Epithelial cell of proximal tubule (primary cell): ENCODE results near the gene LMF2. TPM values are rescaled to one million over a fixed set of nuclear protein-coding genes. Genes with fewer than 3 reads are reported as not detected.
A peak's percentile ranks its signal among the peaks of the same experiment; 100 is the strongest.

Source experiments
- DNase-seq: peaks from one replicate; pipeline ENCODE4 v3.0.0-alpha.2; 2011; ENCODE audit warnings: low read depth
- H3K4me3 ChIP-seq: 2 replicates; pipeline ENCODE4 v1.5.1; 2011; ENCODE audit warnings: low read depth, mild to moderate bottlenecking, low read length
- total RNA-seq: library from RNA; depleted of rRNA; stranded (reverse); fragments of >200 nt; gene quantifications from 2 replicates; pipeline ENCODE4 v1.2.3, GENCODE V29; 2015
- TF ChIP-seq, protein P1 (sequence below): conservative IDR thresholded peaks from 2 replicates; pipeline ENCODE4 v1.5.1; 2012; ENCODE audit warnings: low read depth, mild to moderate bottlenecking, low read length

Gene LMF2
- total RNA-seq, 1 donor from 2014 or later: 69.2 TPM

DNA sequence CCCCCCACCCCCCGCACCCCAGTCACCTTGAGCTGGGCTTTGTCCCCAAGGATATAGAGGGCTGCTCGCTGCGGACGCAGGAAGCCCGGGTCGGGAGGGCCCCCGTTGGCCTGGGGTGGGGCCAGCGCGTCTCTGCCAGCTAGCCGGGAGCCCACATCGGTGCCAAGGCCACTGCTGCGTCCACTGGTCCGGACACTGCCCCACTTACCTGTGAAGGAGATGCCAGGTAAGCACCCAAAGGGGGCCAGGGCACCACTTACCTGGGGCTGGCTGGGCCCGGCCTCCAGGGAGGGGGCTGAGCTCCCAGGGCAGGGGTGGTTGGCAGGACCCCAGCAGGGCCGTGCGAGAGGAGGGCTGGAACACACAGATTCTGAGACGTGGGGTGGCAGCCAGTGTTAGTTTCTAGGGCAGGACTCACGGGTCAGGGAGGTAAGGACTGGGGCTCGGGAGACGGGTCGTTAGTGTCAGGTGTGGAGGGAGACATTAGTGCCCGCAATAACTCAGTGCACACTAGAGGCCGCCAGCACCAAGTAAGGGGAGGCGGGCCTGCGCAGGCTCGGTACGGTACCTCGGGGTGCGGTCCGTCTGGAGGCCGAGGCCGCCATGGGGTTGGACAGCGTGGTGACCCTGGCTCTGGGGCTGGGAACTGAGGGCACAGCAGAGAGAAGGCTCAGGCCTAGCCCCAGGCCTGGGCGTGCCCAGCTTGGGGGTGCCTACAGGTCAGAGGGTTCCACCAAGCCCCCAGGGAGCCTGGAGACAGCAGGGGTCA, 50.9 kb downstream of the LMF2 start:
- DNase-seq: no peak
- TF ChIP-seq, protein P1, sequence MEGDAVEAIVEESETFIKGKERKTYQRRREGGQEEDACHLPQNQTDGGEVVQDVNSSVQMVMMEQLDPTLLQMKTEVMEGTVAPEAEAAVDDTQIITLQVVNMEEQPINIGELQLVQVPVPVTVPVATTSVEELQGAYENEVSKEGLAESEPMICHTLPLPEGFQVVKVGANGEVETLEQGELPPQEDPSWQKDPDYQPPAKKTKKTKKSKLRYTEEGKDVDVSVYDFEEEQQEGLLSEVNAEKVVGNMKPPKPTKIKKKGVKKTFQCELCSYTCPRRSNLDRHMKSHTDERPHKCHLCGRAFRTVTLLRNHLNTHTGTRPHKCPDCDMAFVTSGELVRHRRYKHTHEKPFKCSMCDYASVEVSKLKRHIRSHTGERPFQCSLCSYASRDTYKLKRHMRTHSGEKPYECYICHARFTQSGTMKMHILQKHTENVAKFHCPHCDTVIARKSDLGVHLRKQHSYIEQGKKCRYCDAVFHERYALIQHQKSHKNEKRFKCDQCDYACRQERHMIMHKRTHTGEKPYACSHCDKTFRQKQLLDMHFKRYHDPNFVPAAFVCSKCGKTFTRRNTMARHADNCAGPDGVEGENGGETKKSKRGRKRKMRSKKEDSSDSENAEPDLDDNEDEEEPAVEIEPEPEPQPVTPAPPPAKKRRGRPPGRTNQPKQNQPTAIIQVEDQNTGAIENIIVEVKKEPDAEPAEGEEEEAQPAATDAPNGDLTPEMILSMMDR: peak; percentile 32
- H3K4me3 ChIP-seq: no peak overlapping the region

DNA sequence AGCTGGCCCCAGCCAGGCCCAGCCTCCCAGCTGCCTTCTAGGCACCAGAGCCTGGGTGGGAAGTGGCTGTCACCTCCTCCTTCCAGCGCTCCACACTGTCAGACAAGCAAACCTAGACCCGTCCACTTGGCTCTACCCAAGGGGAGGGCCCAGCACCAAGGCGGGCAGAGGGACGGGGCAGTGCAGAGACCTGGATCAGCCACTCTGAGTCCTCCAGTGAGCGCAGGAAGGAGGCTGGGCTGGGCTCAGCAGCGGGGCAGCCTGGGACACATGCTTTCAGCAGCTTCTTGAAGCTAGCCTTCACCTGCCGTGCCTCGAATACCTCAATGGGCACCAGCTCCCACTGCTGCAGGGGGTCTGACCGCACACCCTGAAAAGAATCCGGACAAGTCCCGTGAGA, 51.5 kb downstream of the LMF2 start:
- DNase-seq: no peak
- no peak overlapping the region for H3K4me3 ChIP-seq
- TF ChIP-seq, protein P1: no peak

DNA sequence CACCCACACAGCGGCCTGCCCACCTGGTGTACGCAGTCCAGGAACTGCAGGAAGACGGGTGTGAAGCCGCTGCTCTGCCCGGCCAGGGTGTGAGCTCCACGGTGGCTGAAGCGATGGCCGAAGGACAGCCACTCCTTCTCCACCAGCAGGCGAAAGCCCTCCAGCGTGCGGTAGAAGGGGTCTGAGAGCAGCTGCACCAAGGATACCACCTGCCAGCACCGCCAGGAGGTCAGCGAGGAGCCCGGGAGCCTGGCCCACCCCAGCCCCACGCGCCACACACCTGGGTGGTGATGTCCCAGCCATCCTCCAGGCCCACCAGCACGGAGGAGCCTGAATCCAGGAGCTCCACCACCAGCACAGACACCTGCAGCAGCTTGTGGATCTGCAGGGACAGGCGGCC, 52.3 kb downstream of the LMF2 start:
- H3K4me3 ChIP-seq: no peak overlapping the region
- no peak for DNase-seq
- TF ChIP-seq, protein P1: no peak

DNA sequence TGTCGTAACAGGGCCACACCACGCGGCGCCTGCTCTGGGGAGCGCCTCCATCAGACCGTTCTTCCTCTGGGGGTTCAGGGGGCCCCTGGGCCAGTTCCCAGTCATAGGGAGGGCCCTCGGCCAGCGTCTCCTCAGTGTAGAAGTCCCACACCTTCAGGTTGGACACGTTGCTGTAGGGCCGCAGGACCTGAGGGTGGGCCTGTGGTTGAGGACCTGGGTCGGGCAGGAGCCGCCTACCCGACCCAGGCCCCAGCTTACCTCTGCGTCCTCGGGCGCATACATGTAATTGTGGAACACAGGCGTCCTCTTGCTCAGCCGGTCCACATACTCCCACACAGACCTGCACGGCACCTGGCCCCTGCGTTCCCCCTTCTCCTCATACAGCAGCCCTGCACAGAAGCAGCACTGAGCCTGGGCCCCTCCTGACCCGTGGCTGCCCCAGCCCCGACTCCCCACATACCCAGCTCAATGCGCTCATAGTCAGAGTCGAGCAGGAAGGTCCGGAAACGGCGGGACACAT, 52.9 kb downstream of the LMF2 start:
- no peak overlapping the region for H3K4me3 ChIP-seq
- DNase-seq: no peak
- TF ChIP-seq, protein P1: no peak

Other genes with a start within 250 kb of the LMF2 start
- gene MAPK12, start 246.0 kb downstream of the LMF2 start, total RNA-seq: 33.9 and 56.0 TPM in 2 replicates
- 5.4 and 8.4 TPM in 2 replicates for gene MAPK11, start 237.3 kb downstream of the LMF2 start, total RNA-seq
- gene PLXNB2, start 200.1 kb downstream of the LMF2 start, total RNA-seq: 113 and 177 TPM in 2 replicates
- 1.2 and 4.4 TPM in 2 replicates for gene DENND6B, start 180.7 kb downstream of the LMF2 start, total RNA-seq
- gene PPP6R2, start 164.4 kb downstream of the LMF2 start, total RNA-seq: 35.7 and 49.3 TPM in 2 replicates
- gene SBF1, start 32.7 kb downstream of the LMF2 start, total RNA-seq: 56.6 and 59.0 TPM in 2 replicates
- gene ADM2, start 26.2 kb downstream of the LMF2 start, total RNA-seq: 3.9 and 4.4 TPM in 2 replicates
- not detected in 2 replicates for gene MIOX, start 20.8 kb downstream of the LMF2 start, total RNA-seq
- gene NCAPH2, start 522 bp upstream of the LMF2 start, total RNA-seq: 69.3 and 81.5 TPM in 2 replicates
- gene SCO2, start 17.9 kb upstream of the LMF2 start, total RNA-seq: 1.4 TPM in 1 of 2 replicates, not detected in the other
- gene TYMP, start 22.3 kb upstream of the LMF2 start, total RNA-seq: 7.6 and 13.1 TPM in 2 replicates
- gene KLHDC7B, start 38.2 kb upstream of the LMF2 start, total RNA-seq: 0.07 TPM in 1 of 2 replicates, not detected in the other
- 1.0 TPM in 1 of 2 replicates, not detected in the other for gene SYCE3, start 55.2 kb upstream of the LMF2 start, total RNA-seq
- 1.2 and 4.0 TPM in 2 replicates for gene CPT1B, start 70.7 kb upstream of the LMF2 start, total RNA-seq
- 29.5 and 50.4 TPM in 2 replicates for gene CHKB, start 75.1 kb upstream of the LMF2 start, total RNA-seq
- gene MAPK8IP2, start 93.1 kb upstream of the LMF2 start, total RNA-seq: 0.23 and 0.43 TPM in 2 replicates
- 25.5 and 58.5 TPM in 2 replicates for gene ARSA, start 120.5 kb upstream of the LMF2 start, total RNA-seq
- 1.4 and 3.6 TPM in 2 replicates for gene SHANK3, start 165.1 kb upstream of the LMF2 start, total RNA-seq
- gene ACR, start 230.5 kb upstream of the LMF2 start, total RNA-seq: not detected in 2 replicates